NK-92 treated with Interleukin-12 subunit alpha and Interleukin-12 subunit beta, amount 100 ng/mL, for 24 hours (cell line): ENCODE results near the gene ADGRG7.

ENCODE experiments used
- DNase-seq: peaks from one replicate; lab custom pipeline; 2025; lab: John Stamatoyannopoulos, UW

ADGRG7 gene

DNA sequence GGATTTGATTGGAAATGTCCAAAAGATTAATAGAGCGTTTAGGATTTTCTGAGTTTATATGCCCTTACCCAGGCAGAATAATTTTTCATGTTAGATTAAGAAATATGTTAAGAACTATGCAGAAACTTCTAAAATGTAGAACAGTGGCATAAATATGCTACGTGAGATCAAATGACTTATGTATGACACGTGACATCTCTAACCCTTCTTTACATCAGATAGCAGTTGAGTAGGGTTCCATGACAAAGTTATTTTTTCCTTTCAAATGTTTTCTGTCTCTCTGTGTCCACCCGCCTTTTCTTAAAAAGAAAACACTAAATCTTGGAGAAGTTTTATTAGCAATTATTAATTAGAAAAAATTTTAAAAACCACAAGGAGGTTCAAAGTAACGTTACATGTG lies 91.3 kb downstream of the ADGRG7 start:
- DNase-seq, result no peak

DNA sequence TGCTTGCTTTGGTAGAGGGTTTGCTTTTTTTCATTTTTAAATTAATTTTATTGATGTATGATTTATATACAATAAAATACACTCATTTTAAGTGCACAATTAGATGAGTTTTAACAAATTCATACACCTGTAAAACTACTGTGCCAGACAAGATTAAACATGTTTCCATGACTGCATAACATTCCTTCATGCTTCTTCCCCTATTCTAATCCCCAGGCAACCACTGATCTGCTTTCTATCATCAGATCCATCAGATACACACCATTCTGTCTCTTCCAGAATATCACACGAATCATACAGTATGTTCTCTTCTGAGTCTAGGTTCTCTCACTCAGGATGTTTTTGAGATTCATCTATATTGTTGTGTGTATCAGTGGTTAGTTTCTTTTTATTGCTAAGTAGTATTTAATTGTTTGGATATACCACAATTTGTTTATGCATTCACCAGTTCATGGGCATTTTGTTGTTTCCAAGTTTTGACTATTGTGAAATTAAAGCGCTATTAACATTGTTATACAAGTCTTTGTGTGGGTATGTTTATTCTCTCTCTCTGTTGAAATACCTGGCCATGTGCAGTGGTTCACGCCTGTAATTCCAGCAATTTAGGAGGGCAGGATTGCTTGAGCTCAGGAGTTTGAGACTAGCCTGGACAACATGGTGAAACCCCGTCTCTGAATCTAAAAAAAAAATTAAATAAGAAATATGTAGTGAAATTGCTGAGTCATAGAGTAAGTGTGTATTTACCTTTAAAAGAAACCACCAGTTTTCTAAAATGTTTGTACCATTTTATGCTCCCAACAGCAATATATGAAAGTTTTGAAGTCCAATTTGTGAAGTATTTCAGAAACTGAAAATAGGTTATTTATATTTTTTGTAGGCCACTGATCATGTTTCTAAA lies 92.9 kb downstream of the ADGRG7 start:
- DNase-seq, result no peak

DNA sequence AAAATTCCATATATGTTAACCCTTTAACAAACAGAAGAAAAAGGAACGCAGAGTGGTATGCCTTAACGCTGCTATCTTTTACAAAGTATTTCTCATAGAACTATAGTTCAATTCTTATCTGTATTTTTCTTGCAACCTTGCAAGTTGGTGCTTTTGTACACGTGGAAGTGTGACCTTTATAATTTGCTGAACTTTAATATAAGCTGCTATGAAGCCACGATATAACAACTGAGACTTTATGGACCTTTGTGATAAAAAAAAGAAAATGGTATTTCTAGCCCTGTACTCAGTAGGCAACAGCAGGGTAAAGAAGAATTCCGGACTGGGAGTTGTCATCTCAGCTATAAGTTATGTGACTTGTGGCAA lies 93.6 kb downstream of the ADGRG7 start:
- DNase-seq, result no peak

DNA sequence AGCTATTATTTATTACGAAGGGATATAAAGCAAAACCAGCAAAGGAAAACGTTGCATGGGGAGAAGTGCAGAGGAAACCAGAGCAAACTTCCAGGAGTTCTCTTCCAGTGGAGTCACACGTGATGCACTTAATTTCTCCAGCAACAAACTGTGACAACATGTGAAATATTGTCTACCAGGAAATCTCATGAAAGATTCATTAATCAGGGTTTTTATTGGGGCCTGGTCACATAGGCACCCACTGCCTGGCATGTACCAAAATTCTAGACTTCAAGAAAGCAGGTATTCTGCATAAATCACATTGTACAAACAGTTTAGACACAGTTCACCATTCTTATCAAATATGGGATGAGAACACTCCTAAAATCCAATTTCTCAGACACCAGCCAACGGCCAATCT lies 94.5 kb downstream of the ADGRG7 start:
- no peak for DNase-seq

DNA sequence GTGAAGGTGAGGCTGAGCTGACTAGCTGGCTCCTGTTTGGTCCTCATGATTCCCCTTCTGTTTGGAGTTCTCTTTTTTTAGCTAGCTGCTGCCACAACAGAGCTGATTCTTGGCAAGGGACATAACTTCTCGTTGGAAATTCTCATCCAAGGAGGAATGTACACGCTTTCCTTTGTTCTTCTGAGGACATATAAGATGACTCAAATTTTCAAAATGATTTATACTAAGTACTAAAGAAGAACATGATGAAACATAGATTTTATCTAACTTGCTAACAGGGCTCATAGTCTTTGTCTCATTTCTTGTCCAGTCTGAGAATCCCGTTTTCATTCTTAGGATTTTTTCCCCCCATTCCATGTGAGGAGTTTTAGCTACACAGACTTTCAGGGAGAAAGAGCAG lies 97.0 kb downstream of the ADGRG7 start:
- no peak for DNase-seq

DNA sequence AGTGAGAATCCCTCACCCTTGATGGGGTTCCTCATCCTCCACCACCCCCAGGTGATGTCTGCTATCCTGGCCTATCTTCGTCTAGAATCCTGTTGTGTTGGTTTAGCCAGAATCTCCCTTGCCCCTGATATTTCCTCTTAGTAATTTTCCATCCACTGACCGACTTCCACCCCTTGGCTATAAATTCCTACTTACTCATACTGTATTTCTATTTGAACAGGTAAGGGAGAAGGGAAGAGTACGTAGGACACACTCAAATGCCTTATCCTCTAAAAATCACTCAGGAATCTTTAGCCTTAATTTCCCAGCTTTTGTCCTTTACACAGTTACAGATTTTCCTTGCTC lies 99.2 kb downstream of the ADGRG7 start:
- DNase-seq, result no peak

DNA sequence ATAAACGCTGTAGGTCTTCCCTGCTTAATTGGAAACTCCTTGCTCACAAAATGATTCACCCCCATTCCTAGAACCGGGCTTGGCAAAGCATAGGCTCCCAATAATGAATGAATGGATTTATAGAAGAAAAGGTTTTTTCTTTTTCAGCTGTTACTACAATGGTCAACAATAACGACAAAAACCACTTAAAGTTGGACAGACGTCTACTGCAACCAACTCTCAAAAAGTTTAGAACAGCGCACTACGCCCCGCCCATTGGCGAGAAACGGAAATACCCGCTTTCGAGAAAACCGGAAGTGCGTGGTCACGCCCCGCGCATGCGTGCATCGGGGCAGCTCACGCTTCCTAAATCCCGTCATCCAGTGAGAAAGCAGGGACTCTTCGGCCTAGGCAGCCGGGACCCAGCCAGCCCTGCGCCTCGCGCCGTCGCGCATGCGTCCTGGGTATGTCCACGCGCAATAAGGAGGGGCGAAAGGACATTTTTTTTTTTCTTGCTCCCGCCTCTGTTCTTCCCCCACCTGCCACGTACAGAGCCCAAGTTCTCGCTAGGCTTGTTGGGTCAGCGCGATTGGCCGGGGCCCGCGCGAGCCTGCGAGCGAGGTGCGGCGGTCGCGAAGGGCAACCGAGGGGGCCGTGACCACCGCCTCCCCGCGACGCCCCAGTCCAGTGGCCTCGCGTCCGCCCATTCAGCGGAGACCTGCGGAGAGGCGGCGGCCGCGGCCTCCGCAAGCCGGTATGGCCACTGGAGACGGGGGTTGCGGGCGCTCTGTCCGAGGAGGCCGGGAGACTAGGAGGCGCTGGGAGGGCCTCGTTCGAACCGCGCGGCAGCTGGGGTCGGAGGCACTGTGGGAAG lies 99.8 kb downstream of the ADGRG7 start, which contains the start of gene TFG:
Gene TFG (plus strand): TSS at position 506 of the 853 bp plus-strand sequence. CDS start 4,192 bp downstream, outside the sequence.
- peak; percentile 96 for DNase-seq

DNA sequence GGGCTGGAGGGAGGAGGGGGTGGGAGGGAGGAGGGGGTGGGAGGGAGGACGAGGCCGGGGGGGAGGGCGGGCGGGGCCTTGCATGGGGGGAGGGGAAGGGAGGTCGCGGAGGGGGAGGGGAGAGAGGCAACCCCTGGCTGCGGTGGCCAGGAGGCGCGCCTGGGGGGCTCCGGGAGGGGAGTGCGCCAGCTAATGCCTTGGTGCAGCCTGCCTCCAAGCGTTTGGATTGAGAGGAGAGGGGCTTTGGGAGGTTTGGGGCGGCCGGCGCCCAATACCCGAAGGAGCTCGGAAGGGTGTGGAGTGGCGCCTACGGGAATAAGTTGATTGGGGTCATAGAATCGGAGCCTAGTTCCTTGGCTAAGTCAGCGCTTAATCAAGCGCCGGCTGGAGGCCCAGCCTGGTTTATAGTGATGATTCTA lies 100.5 kb downstream of the ADGRG7 start:
- DNase-seq, result peak; percentile 37

DNA sequence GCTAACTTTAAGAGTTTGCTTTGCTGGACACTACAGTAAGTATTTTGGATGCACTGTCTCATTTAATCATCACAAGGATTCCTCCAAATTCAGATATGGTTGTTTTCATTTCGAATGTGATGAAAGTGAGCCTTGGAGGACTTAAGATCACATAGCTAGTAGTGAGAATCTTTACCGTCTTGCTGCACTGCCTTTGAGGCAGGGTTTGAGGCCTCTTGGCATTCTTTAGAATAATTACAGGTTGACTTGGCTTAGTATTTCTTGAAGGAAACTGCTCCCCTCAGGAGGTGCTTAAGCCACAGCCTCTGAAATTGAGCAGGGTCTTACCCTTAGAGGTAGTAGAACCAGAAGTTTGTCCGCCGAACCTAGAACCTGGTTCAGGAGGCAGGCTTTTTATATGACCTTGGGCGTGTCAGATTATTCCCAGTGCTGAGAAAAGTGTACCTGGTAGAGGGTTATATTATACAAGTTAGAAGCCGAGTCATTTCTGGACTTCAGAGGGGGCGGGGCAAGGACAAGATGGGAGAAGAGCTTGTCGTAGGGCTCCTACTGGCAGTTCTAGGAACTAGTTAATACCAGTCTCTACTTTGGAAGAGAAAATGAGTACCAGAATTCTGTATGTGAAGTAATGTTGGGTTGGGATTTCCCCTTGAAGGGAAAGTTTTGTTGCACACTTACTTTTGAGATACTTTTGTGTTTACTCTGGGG lies 101.0 kb downstream of the ADGRG7 start:
- no peak for DNase-seq

DNA sequence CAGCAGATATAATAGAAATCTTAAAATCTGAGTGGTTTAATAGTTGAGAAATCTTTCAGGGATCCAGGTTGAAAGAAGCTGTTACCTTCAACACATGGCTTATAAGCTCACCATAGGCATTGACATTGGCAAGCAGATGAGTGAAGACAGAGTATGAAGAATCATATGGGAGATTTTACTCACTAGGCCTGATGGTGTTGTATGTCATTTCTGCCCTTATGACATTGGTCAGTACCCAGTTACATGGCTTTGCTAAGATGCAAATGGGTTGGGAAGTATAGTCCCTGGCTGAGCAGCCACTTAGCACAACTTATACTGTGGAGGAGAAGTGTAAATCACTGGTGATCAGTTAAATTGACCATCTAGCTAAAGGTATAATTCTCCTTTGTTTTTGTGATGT lies 105.8 kb downstream of the ADGRG7 start:
- no peak for DNase-seq

DNA sequence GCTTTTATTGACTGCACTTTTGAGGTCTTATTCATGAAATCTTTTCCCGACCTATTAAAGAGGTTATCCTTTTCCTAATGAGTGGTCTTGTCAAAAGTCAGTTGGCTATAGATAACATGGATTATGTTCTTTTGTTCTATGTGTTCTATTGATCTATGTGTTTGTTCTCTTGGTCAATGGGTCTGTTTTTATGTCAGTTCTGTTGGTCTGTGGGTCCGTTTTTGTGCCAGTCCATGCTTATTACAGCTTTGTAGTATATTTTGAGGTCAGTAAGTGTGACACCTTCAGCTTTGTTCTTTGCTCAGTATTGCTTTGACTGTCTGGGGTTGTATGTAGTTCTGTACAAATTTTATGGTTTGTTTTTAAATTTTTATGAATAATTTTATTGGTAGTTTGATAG lies 107.7 kb downstream of the ADGRG7 start:
- DNase-seq, result no peak

DNA sequence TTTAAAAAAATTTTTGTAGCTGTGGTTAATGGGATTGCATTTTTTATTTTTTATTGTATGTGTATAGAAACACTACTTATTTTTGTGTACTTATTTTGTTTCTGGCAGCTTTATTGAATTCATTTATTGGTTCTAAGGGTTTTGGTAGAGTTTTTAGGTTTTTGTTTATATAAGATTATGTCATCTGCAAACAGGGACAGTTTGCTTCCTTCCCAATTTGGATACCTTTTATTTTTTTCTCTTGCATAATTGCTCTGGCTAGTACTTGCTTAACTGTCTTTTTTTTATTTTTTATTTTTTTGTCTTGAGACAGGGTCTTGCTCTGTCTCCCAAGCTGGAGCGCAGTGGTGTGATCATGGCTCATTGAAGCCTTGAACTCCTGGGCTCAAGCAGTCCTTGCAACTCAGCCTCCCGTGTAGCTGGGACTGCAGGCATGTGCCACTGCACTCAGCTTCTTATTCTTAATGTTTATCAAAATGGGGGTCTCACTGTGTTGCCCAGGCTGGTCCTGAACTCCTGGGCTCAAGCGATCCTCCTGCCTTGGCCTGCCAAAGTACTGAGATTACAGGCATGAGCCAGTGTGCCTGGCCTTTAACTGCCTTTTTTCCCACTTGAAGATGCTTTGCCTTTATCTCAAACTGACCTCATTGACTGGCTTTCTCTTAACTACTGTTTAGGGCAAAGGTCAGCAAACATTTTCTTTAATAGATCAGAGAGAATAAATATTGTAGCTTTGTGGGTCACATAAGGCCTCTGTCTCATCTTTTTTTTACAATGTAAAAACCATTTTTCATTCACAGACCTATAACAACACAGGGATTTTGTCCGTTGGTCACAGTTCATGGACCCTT lies 108.5 kb downstream of the ADGRG7 start:
- DNase-seq, result no peak

DNA sequence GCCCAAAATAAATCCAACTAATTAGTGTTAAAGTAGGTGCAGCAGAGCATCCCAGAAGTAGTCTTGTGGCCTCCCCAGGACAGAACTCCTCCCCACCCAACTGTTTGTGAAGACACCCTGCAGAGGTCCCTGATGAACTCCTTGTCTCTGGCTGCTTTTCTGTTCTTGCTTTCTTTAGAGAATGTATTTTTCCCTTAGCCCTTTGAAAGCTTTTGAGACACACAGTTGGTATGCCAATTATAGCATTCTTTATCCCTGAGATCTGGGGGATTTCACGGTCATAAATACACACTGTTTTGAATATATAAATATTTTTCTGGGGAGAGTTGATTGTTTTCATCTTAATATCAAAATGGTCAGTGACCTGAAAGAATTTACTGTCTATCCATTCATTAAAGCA lies 109.7 kb downstream of the ADGRG7 start:
- no peak for DNase-seq

DNA sequence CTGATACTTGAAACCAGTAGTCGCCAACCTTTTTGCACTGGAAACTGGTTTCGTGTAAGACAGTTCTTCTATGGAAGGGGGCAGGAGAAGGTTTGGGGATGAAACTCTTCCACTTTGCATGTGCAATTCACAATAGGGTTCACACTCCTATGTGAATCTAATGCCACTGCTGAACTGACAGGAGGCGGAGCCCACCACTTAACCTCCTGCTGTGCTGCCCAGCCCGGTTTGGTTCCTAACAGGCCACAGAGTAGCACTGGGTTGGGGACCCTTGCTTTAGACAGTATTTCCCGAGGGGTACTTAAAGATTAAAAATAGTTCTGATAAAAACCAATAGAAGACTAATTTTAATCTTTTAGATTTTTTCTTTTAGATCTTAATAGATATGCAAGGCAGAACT lies 111.0 kb downstream of the ADGRG7 start:
- no peak for DNase-seq

DNA sequence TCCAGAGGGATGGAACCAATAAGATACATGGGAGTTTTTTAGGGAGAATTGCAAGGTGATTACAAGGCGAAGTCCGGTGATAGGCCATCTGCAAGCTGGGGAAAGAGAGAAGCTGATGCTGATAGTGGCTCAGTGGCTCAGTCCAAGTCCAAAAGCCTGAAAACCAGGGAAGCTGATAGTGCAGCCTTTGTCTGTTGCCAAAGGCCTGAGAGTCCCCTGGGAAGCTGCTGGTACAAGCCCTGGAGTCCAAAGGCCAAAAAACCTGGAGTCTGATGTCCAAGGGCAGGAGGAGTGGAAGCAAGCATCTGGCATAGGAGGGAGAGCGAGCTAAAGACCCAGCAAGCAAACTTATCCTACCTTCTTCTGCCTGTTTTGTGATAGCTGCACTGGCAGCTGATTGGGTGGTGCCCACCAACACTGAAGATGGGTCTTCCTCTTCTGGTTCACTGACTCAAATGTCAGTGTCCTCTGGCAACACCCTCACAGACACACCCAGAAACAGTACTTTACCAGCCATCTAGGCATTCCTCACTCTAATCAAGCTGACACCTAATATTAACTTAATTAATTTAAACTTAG lies 116.6 kb downstream of the ADGRG7 start:
- DNase-seq, result no peak

DNA sequence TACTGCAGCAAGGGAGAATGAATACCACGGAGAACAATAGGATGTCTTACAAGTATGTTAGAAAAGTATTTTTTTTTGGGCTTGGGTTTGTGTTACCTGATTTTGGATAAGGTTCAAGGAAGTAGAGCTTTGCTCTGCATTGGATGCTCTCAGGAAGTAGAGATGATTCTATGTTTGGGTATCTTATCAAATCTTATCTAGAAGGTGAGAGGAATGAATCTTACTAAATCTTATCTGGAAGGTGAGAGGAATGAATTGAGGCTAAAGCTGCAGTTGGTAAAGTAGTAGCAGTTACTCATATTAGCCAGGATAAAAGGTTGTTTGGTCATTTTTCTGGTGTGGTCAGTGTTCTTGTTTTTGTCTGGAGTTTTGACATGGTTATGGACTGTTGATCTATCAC lies 117.3 kb downstream of the ADGRG7 start:
- no peak for DNase-seq

DNA sequence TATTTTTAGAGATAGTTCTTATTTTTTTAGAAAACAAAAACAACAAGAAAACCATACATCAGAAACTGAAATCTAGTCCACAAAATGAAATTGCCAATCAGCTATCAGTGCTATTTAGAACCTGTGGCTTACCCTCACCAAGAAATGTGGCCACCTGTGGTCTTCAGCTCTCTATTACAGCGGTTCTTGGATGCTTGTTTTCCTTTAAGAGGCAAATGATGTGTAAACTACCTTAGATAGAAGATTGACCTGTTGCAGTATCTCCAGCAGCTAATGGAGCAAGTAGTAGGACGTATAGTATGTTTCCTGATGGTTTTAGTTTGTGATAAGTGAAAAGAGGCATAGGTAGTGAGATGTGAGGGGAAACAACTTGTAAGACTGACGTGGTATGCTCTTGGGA lies 121.1 kb downstream of the ADGRG7 start:
- no peak for DNase-seq

DNA sequence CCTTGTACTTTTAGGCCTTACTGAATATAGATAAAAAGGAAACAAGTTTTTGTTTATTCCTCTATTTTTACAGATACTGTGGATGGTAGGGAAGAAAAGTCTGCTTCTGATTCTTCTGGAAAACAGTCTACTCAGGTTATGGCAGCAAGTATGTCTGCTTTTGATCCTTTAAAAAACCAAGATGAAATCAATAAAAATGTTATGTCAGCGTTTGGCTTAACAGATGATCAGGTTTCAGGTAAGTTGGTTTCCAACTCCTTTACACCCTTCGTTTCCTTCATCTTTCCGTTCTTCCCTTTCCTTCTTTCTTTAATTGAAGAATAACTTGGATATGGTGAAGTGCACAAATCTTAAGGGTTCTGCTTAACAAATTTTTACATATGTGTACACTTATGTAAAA lies 123.0 kb downstream of the ADGRG7 start:
- no peak for DNase-seq

DNA sequence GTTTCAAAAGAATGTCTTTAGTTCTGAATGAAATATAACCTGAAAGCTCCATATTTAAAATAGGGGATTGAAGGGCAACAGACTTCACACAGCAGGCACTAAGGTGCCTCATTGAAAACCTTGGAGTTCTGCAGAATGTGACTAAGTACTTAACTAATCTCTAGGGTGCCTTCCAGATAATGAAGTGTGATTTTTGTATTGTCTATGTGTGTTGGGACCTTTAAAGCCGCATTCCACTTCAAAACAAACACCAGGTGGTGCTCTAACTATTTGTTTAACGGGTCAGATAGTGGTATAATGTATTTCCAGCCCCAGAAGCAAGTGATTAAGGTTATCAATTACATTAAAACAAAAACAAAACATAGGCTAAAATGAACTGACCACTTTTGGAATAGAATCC lies 127.9 kb downstream of the ADGRG7 start:
- DNase-seq, result no peak

DNA sequence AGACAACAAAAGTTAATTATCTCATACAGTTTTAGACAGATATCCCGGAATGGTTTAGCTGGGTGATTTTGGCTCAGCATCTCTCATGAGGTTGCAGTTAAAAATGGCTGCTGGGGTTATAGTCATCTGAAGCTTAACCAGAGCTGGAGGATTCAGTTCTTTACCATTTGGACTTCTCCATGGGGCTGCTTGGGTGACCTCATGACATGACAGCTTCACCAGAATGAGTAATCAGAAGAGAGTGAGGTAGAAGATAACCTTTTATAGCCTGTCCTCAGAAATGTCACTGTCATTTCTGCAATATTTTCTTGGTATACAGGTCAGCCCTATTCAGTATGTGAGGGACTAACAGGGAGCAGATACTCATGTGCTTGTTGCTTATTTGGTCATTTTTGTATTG lies 130.8 kb downstream of the ADGRG7 start:
- no peak for DNase-seq

DNA sequence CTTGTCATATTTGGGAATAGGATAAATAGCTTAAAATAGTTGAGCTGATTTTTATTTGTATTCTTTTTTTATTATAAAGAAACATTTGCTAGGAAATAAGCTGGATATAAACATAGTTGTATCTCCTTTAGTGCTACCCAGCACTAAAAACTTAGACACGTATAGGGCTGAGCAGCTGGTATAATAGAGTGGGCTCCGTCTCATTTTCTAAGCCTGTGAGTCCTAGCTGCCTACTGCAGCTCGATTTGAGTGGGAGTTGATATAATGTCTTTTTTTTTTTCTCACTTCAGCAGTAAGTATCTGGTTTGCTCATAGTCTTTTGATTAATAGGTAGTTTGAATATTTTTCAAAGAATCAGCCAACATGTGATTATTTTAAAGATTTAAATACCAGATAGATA lies 134.1 kb downstream of the ADGRG7 start:
- no peak for DNase-seq
